Duodenal mucosa (tissue), 2 donors: ENCODE results near the gene GADD45B.

Source experiments
- H3K27ac ChIP-seq: one replicate; pipeline ENCODE4 v1.7.0; 2013; ENCODE audit warnings: low read depth, low read length
- H3K27me3 ChIP-seq, 2 donors: one replicate each; pipeline ENCODE4 v1.7.0; 2013; ENCODE audit warnings: low read length in 2 of 2, control low read depth in 1 of 2; ENCODE audit not compliant: insufficient read depth in 2 of 2, control insufficient read depth in 1 of 2
- H3K36me3 ChIP-seq, 2 donors: one replicate each; pipeline ENCODE4 v1.7.0; 2013; ENCODE audit warnings: low read length in 2 of 2, control low read depth in 1 of 2; ENCODE audit not compliant: insufficient read depth in 2 of 2, control insufficient read depth in 1 of 2
- H3K4me1 ChIP-seq, 2 donors: one replicate each; pipeline ENCODE4 v1.7.0; 2013; ENCODE audit warnings: low read length in 2 of 2, control low read depth in 1 of 2; ENCODE audit not compliant: insufficient read depth in 2 of 2, control insufficient read depth in 1 of 2
- H3K4me3 ChIP-seq, 2 donors: one replicate each; pipeline ENCODE4 v1.7.0; 2013; ENCODE audit warnings: low read length in 2 of 2, low read depth in 1 of 2
- H3K9ac ChIP-seq, 2 donors: one replicate each; pipeline ENCODE4 v1.7.0; 2013; ENCODE audit warnings: low read length in 2 of 2, low read depth in 1 of 2
- H3K9me3 ChIP-seq, 2 donors: one replicate each; pipeline ENCODE4 v1.7.0; 2013; ENCODE audit warnings: low read length in 2 of 2, control low read depth in 1 of 2; ENCODE audit not compliant: control insufficient read depth in 1 of 2

Gene GADD45B

GRCh38 chr19:2527171-2527570, 51.2 kb downstream of the GADD45B start:
- Histone ChIP-seq H3K9ac (no peak overlapping the region), H3K36me3 (no peaks in the 10 kb centered on the region), H3K27me3 (no peaks in the 10 kb centered on the region), H3K4me1 (peaks cover 3 to 8% of the 10 kb centered on the region in 2 donors), H3K4me3 (no peak overlapping the region), H3K9me3 (no peaks in the 10 kb centered on the region), H3K27ac (no peak overlapping the region)

- Histone ChIP-seq H3K27me3 (no peaks in the 10 kb centered on the region), H3K36me3 (no peaks in the 10 kb centered on the region), H3K9me3 (no peaks in the 10 kb centered on the region), H3K4me3 (no peak overlapping the region), H3K4me1 (peaks cover 3 to 8% of the 10 kb centered on the region in 2 donors), H3K9ac (no peak overlapping the region), H3K27ac (no peak overlapping the region)
These were observed 51.8 kb downstream of the GADD45B start for GRCh38 chr19:2527686-2528085.
